Activated CD4-positive, CD25-positive, alpha-beta regulatory T cell (primary cell): ENCODE measurements around the gene TMEM126A.
"Not testable (repeated sequence)": the region's sequence is repeated elsewhere in the genome, so short reads cannot be mapped to it uniquely, and the experiment has no call there.

Experiments
- DNase-seq, 4 experiments: peaks; one replicate each; lab custom pipeline; 2025; lab: John Stamatoyannopoulos, UW

TMEM126A gene

DNA sequence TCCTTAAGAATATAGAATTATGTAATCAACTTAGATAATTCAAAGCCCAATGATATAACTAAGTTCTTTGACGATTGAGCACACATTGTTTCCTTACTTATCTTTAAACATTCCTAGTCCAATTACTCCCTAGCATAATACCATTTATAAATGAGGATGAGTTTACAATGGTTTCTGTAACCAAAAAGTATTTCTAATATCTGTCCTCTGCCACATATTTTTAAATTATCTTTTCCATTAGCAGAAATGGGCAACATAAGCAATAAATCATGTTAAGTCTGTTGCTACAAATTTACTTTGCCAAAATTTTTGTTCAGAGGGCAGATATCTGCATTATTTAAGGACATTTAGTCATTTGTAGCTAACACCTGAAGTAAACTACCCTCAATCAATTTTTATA lies 10.4 kb downstream of the TMEM126A start:
- no peak for DNase-seq

DNA sequence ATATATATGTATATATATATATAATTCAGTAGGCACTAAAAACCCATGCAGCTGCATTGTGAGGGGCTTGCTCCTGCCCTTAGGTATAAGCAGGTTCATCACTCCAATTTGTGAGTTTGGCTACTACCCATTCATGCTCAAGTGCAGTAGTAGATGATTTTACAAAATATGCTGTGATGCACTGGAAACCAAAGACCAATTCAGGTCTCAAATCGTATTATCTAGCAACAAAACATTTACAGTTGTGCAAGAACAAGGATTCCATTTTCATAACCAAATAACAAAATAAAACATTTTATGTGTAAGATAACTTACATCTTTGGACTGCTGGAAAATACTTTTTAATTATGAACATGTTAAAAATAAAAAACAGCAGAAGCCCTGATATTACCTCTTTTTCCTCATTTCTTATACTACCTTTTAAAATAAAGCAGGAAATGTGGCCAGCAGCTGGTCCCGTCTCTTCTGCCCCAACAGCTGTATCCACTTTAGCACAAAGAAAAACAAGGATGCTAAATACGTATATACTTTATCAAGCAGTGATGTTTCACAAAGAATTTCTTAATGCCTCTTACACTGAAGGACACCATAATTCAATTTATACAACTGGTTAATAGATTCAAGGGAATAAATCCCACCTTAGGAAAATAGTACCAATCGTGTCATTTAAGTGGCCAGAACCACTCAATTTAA lies 14.4 kb downstream of the TMEM126A start:
- DNase-seq, result no peak

DNA sequence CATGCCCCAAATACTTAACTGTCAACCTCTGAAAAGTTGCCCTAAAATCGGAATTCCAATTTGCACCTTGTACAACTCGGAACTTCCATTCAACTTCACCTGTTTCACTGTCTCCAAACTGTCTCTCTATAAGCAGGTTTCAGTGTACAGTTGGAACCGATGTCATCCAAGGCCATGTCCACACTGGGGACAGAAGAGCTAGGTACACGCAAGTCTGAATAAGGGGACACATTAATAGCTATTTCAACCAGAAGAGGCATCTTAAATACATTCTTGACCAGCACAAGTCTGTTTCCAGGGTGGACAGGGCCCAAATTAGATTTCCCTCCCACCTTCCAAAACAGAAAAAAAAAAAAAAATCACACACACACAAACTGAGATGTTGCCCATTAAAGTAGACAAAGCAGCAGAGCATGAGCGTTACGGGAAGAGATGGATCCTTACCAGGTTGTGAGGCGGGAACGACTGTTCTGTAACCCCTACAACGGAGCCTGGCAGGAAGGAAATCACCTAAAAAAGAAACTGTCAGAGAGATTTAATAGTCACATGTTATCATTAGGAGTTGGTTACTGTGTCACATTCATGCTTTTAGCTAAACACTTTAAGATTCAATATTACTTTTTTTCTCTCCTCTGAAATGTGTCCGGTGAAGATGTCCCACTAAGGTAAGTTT lies 15.4 kb downstream of the TMEM126A start:
- DNase-seq, result no peak

DNA sequence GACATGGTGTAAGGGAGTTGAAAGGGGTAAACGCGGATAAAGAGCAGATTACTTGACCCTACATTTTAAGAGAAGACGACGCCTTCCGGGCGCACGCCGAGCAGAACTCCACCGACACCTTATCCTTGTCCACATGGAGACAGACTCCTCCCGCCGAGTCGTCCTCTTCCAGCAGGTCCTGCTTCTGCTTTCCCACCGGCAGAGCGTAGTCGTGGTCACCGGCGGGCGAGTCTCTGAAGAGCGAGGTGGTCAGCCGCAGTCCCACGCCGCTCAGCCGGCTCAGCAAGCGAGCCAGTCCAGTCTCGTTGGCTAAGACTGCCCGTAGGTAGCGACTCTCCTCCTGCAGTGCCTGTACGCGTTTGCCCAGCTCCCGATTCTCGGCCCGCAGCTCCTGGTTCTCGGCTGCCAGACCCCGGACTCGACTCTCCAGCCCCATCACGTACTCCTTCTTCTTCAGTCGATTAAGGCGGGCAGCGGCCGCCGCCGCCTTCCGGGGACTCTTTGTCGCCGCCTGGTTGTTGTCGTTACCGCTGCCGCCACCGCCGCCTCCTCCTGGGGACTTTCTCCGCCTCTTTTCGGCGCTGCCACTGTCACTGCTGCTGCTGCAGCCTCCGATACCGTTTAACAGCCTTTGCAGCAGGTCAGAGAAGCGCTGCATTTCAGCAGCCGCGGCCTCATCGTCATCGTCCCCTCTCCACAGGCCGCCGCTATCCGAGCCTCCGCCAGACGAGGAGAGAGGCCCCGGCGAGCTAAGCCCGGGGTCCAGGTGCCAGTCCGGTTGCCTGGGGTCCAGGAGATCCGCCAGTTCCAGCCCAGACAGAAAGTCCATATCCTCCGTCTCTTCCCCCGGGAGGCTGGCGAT lies 16.2 kb downstream of the TMEM126A start:
- peak; percentile 69 to 84 (median 77) for DNase-seq

DNA sequence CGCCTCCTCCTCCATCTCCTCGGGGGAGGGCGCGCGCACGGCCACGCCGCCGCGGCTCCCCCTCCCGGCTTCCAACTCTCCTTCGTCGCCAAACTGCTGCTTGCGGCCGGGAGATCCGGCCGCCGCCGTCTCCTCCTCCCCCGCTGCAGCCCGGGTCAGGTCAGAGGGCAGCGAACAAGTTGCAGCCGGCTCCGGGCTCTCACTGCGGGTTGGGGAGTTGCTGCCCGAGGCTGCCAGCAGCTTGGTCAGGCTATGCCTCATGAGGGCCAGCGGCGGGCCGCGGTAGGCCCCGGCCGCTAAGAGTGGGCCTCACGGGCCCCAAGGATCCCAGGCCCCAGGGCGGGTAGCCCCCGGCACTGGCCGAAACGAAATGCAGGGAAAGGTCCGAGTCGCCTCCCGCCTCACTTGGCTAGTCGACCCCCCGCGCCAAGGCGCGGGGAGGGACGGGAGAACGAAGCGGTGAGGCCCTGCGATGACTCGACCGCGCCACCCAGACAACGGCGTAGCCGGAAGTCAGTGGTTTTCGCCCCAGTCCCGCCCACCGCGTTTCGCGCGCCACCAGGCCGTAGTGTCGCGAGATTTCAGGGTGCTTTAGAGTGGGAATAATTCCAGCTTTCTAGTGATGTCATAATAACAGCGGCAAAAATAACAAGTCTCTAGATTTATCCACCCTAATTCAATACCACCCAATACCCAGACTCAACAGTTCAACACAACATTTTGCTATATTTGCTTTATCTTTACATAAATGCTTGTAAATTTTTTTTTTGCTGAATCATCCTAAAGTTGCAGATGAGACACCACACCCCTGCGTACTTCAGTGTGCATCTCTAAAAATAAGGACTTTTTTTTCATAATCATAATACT lies 17.1 kb downstream of the TMEM126A start, which contains the start of gene CREBZF:
CREBZF (minus strand) TSS at position 515 of the 867 bp plus-strand sequence; CDS start at position 261, 254 bp downstream.
- DNase-seq, result peak; percentile 80 to 90 (median 82)

DNA sequence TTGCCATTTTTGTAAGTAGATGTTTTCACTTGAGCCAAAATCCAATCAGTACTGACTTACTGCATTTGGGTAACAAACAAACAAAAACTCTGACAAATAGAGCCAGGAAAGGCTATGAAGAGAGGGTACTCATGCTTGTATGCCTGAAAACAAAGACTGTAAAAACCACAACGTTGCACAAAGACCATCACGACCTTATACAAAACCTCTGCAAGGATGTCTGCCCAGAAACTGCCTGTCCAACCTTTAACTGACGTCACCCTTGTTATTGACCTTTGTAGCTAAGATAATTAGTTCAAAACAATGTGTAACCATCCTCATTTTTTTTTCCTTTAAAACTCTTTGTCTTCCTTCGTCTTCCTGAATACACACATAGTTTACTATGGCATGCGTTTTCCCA lies 18.0 kb downstream of the TMEM126A start:
- DNase-seq, result no peak

DNA sequence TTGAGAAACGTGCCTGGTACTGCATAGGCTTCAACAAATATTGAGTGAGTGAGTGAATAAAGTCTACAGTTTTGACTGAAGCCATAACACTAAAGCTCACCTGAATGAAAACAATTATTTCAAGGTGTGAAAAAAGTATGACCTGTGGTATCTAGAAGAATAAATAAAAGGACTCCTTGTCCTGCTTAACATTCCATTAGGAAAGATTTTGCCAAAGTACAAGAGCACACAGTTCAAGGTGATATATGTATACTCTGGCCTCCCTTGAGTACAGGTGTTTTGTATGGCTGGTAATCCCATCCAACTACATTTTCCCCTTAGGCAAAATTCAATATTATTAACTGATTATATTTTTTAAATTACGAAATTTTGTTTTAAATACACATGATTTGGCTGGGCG lies 18.9 kb downstream of the TMEM126A start:
- no peak for DNase-seq

DNA sequence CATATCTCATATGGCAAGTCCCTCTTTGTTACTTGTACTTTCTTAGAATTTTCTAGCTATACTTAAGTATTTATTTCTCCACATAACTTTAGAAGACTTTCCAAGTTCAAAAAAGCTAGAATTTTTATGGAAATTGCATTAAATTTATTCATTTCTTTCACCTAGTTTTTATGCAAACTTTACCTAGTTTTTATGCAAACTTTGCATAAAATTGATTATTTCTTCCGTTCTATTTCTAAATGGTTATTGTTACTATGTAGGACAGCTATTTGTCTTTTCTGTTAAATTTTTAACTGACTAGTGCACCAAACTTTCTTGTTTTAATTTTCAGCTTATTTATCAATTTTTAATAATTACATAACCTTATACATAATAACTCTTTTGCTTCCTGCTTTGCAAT lies 20.4 kb downstream of the TMEM126A start:
- no peak for DNase-seq

DNA sequence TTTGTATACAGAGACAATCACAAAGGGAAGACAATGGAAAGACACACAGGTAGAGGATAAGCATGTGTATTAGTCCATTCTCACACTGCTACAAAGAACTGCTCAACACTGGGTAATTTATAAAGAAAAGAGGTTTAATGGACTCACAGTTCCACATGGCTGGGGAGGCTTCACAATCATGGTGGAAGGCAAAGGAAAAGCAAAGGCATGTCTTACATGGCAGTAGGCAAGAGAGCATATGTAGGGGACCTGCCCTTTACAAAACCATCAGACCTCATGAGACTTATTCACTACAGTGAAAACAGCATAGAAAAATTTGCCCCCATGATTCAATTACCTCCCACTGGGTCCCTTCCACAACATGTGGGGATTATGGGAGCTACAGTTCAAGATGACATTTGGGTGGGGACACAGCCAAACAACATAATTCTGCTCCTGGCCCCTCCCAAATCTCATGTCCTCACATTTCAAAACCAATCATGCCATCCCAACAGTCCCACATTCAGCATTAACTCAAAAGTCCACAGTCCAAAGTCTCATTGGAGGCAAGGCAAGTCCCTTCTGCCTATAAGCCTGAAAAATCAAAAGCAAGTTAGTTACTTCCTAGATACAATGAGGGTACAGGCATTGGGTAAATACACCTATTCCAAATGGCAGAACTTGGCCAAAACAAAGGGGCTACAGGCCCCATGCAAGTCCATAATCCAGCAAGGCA lies 23.3 kb downstream of the TMEM126A start:
- not testable (repeated sequence) for DNase-seq

DNA sequence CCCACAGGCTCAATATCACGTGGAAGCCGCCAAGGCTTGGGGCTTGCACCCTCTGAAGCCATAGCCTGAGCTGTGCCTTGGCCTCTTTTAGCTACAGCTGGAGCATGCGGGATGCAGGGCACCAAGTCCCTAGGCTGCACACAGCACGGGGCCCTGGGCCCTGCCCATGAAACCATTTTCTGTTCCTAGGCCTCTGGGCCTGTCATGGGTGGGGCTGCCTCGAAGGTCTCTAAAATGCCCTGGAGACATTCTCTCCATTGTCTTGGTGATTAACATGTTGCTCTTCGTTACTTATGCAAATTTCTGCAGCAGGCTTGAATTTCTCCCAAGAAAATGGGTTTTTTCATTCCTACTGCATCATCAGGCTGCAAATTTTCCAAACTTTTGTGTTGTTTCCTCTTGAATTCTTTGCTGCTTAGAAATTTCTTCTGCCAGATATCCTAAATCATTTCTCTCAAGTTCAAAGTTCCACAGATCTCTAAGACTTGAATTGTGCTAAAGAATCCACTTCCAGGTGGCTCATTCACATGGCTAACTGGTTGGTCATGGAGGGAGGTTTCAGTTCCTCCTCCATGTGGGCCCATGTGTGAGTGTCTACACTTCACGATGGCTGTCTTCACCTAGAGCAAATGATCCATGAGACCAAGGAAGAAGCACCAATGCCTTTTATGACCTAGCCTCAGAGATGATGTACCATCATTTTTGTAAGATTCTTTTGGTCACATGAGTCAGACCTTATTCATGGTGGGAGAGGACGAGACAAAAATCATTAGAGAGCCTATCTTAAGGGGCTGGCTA lies 24.5 kb downstream of the TMEM126A start:
- DNase-seq, result no peak

DNA sequence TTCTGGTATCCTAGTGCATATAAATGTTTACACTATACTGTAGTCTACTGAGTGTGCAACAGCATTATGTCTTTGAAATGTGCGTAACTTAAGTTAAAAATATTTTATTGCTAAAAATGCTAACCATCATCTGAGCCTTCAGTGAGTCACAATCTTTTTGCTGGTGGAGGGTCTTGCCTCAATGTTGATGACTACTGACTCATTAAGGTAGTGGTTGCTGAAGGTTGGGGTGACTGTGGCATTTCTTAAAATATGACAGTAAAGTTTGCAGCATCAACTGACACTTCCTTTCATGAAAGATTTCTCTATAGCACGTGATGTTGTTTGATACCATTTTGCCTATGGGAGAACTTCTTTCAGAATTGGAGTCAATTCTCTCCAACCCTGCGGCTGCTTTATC lies 25.6 kb downstream of the TMEM126A start:
- no peak for DNase-seq

DNA sequence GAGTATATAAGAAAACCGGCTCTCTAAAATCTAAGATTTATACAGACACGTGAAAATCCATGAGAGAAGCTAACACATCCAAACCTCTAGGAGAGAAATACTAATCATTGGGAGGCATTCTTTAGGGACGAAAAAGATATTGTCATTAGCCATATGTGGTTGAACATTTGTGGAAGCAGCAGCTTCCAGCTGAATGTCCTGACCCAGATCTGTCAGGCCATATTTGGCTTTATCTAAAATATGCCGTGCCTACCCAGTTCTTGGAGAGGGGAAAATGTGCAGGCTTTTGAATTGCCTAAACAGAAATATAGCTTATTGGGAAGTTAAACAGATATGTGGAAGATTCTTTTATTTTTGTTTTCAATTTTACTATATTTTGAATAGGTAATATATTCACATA lies 31.8 kb downstream of the TMEM126A start:
- DNase-seq, result no peak

DNA sequence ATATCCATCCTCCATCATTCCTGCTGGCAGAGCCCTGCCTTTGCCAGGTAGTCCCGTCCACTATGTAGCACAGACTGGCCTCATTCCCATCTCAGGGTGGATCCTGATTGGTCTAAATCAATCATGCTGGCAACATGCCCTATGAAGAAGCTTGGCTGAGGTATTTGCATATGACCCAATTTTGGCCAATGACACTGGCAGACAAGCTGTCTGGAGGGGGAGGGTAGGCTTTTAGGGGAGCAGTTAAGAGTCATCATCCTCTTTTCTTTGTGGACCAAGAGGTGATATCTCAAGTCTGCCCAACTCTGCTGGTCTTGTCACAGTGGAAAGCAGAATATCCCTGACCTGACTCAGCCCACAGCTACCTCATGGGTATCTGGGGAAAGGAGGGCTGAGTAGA lies 33.1 kb downstream of the TMEM126A start:
- no peak for DNase-seq

DNA sequence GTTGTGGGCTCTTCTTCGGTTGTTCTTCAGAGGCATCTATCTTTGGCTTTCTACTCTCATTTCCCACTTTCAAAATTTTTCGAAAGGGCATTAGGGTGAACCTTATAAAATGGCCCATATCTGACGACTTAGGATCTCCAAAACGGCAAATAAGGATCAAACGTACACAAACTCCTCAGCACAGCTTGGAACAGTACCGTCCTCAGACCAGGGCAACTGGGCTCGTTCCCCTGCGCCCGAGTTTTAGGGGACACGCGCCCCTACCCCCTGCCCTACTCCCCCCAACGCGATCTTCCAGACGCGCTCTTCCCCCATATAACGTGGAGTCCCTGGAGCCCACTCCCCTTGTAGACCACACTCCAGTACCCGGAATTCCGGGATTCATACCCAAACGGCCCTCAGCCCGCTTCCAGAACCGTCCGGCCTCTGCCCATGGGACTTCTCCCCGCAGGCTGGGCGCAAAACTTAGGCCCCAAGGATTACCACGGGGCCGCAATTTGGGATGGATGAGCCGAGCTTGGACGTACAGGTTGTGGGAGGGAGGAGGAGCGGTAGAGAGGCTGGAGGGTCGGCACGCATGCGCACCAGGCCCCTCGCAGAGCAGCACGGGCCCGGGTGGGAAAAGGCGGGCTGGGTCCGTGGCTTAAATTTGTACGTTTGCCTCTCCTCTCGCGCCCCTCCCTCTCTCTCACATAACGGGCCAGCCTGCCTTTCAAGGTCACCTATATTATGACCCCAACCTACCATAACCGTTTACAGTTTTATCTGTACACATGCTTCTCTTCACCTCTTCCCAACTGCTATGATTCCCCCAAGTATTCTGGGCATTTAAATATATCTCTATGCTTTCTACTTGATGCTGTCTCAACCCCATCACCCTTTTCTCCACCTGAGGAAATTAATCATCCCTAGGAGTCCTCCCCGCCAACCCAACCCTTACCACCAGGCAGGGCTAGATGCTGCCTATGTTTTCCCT lies 34.9 kb downstream of the TMEM126A start:
- peak; percentile 6 to 28 (median 12) for DNase-seq

DNA sequence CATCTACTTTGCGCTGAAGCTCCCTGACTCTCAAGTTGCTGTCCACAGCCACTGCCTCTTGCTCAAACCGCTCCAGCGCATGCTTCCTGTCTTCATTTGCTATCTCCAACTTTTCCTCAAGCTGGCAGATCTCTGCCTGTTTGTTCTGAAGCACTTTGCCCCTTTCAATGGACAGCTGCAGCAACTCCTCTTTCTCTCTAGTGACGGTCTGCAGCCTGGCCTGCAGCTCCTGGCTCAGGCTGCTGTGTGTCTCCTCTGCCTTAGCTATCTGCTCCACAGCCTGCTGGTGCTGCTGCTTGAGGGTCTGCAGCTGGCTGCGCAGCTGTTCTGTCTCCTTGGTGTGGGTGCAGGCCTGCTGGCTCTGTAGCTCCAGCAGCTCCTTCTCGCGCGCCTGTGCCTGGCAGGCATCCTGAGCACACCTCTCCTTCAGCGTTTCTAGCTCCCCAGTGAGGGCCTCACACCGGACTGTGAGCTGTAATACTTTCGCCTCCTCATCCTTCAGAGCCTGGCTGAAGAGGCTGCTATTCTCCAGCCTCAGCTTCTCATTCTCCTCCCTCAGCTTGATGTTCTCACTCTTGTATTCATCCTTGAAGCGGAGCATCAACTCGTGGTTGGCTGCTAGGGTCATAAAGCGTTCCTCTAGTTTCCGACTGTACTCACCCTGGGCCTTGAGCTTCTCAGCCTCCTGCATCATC lies 37.5 kb downstream of the TMEM126A start:
- no peak for DNase-seq

DNA sequence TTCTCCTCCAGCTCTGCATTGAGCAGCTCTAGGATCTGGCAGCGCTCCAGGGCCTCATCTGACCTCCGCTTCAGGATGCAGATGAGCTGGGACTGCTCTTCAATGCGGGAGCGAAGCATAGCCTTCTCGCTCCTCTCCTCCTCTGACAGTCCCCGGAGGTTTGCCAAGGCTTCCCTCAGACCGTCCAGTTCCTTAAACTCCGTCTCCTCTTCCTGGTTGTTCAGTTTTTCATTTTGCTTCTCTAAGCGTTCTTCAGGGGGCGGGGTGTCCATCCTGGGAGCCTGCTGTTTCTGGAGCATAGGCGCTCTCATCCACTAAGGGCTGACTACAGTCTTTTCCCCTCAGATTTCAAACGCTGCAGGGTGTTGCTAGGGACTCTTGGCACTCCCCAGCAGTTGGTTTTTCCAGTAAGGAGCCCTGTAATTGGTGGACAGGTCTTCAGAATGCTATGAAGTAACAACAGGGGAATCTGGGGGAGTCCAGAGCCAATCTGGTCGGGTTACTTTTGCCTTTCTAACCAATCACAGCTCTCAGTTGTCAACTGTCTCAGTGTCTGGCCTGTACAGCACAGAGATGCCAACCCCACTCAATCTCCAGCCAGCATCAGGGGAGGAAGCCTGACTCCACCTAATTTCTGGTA lies 38.2 kb downstream of the TMEM126A start, which contains the start of gene CCDC89:
CCDC89 (minus strand) TSS at position 376 of the 640 bp plus-strand sequence; CDS start at position 311, 65 bp downstream.
- no peak for DNase-seq

DNA sequence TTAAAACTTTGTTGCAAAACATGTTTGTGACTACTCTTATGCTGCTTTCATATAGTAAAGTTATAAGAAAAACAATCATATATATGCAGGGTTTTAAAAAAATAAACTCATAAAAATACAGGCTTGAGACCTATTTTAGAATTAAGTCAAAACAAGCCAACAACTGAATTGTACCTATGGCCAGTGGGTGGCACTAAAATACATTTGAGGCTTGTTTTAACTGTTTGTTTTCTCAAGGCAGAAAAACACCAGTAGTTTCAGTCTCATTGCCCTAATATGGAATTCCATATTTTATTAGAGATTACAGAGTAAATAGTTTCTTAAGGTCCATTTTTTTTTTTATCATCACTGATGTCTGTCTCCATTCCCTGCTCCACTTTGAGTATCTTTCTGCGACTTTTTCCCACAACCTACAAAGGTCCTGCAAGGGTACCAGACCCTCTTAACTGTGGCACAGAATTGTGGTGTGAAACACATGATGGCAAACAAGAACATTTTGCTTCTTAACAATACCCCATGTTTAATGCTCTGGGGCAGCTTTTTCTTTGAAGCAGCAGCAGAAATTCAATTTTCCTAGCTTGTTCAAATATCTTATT lies 46.7 kb downstream of the TMEM126A start:
- DNase-seq, result no peak
